H54 (cell line): ENCODE measurements around the gene GDE1.
A peak's percentile ranks its signal among the peaks of the same experiment; 100 is the strongest.

Experiments
- DNase-seq: peaks from one replicate; pipeline ENCODE4 v3.0.0; 2011; ENCODE audit warnings: low spot score, mixed read lengths; ENCODE audit not compliant: insufficient read length
- FAIRE-seq: peaks from 3 replicates; lab custom pipeline; 2011; peaks lifted over from hg19 to GRCh38; lab: Jason Lieb, UNC
- POLR2A ChIP-seq: IDR thresholded peaks from 2 replicates; pipeline ENCODE4 v1.6.1; 2011; ENCODE audit warnings: low read depth, mild to moderate bottlenecking, low read length

GDE1 gene

GRCh38 chr16:19515757-19516156 is 6.1 kb downstream of the GDE1 start:
- DNase-seq = no peak
- FAIRE-seq = peak; percentile 81
- no peak for TF ChIP-seq POLR2A

GRCh38 chr16:19513377-19514053 is 8.4 kb downstream of the GDE1 start:
- no peak for DNase-seq
- no peak for TF ChIP-seq POLR2A
- peak; percentile 57 for FAIRE-seq

- no peak for TF ChIP-seq POLR2A
- no peak for DNase-seq
- FAIRE-seq = no peak
Observed at GRCh38 chr16:19512297-19512696, 9.6 kb downstream of the GDE1 start.

- DNase-seq (no peak), FAIRE-seq (no peak)
- no peak for TF ChIP-seq POLR2A
Observed at GRCh38 chr16:19507867-19508266, 14.0 kb downstream of the GDE1 start.

- no peak for DNase-seq
- TF ChIP-seq POLR2A = no peak
- FAIRE-seq = no peak
Observed at GRCh38 chr16:19506965-19507364, 14.9 kb downstream of the GDE1 start.

GRCh38 chr16:19505600-19506303 is 16.1 kb downstream of the GDE1 start:
- FAIRE-seq (no peak), DNase-seq (no peak)
- TF ChIP-seq POLR2A = no peak

- TF ChIP-seq POLR2A = no peak
- no peak for FAIRE-seq
Observed at GRCh38 chr16:19503461-19504075, 18.3 kb downstream of the GDE1 start.

GRCh38 chr16:19502395-19503131 is 19.3 kb downstream of the GDE1 start:
- no peak for DNase-seq
- FAIRE-seq = no peak
- TF ChIP-seq POLR2A = no peak

More at GRCh38 chr16:19503461-19504075, 18.3 kb downstream of the GDE1 start:
- DNase-seq = no peak

GRCh38 chr16:19499481-19499880 is 22.4 kb downstream of the GDE1 start:
- no peak for TF ChIP-seq POLR2A
- FAIRE-seq (no peak), DNase-seq (no peak)

- DNase-seq = no peak
- TF ChIP-seq POLR2A = no peak
- no peak for FAIRE-seq
Observed at GRCh38 chr16:19499006-19499405, 22.9 kb downstream of the GDE1 start.

GRCh38 chr16:19497176-19497575 is 24.7 kb downstream of the GDE1 start:
- DNase-seq = no peak
- FAIRE-seq = no peak
- no peak for TF ChIP-seq POLR2A

- DNase-seq (no peak), FAIRE-seq (no peak)
- TF ChIP-seq POLR2A = no peak
Observed at GRCh38 chr16:19490619-19491018, 31.3 kb downstream of the GDE1 start.

- DNase-seq (no peak), FAIRE-seq (no peak)
- no peak for TF ChIP-seq POLR2A
Observed at GRCh38 chr16:19488213-19488640, 33.7 kb downstream of the GDE1 start.

GRCh38 chr16:19486750-19487325 is 35.1 kb downstream of the GDE1 start:
- no peak for DNase-seq
- FAIRE-seq = no peak
- no peak for TF ChIP-seq POLR2A
